ENCODE results near the gene GAB2. TPM values are rescaled to one million over a fixed set of nuclear protein-coding genes. Genes with fewer than 3 reads are reported as not detected.
A peak's percentile ranks its signal among the peaks of the same experiment; 100 is the strongest.

The GAB2 gene
- total and polyA plus RNA-seq, 8 donors: 18.8 to 59.6 (median 19.7) TPM

GRCh38 chr11:78217650-78218541 lies 199.7 kb downstream of the GAB2 start:
- Histone ChIP-seq H3K9me3 (no peaks in the 10 kb centered on the region), H3K36me3 (peaks cover 5 to 100% of the 10 kb centered on the region in 2 donors), H3K4me3 (no peak overlapping the region), H3K27ac (no peak overlapping the region), H3K27me3 (no peaks in the 10 kb centered on the region), H3K4me1 (peaks cover 0 to 2% of the 10 kb centered on the region in 2 donors)
- ATAC-seq: no peak
- no peak for TF ChIP-seq CTCF (IDR thresholded peaks at IDR 0.05)
- intact Hi-C loops (cut with DNase I): no loop called here
- no peak for DNase-seq

GRCh38 chr11:78216571-78217287 lies 200.9 kb downstream of the GAB2 start:
- peaks cover 0 to 5% of the 10 kb centered on the region in 2 donors for H3K4me1 ChIP-seq
- no peak overlapping the region for H3K4me3 ChIP-seq
- no peak for TF ChIP-seq CTCF (IDR thresholded peaks at IDR 0.05)
- peaks cover 5 to 90% of the 10 kb centered on the region in 2 donors for H3K36me3 ChIP-seq
- no peak for ATAC-seq
- peak overlapping the region in 1 of 2 donors; percentile 11 for H3K27ac ChIP-seq
- no peaks in the 10 kb centered on the region for H3K9me3 ChIP-seq
- H3K27me3 ChIP-seq: no peaks in the 10 kb centered on the region
- DNase-seq: no peak
- intact Hi-C loops (cut with DNase I): no loop called here

GRCh38 chr11:78216021-78216420 lies 201.6 kb downstream of the GAB2 start:
- no peaks in the 10 kb centered on the region for H3K27me3 ChIP-seq
- H3K4me3 ChIP-seq: no peak overlapping the region
- peaks cover 5 to 83% of the 10 kb centered on the region in 2 donors for H3K36me3 ChIP-seq
- no peaks in the 10 kb centered on the region for H3K9me3 ChIP-seq
- no peak for TF ChIP-seq CTCF (IDR thresholded peaks at IDR 0.05)
- peaks cover 0 to 5% of the 10 kb centered on the region in 2 donors for H3K4me1 ChIP-seq
- ATAC-seq (no peak), DNase-seq (no peak)
- H3K27ac ChIP-seq: no peak overlapping the region
- intact Hi-C loops (cut with DNase I): no loop called here

GRCh38 chr11:78214331-78215194 lies 203.1 kb downstream of the GAB2 start:
- Histone ChIP-seq H3K4me3 (no peak overlapping the region), H3K9me3 (no peaks in the 10 kb centered on the region), H3K4me1 (peaks cover 0 to 5% of the 10 kb centered on the region in 2 donors), H3K36me3 (peaks cover 0 to 80% of the 10 kb centered on the region in 2 donors), H3K27ac (no peak overlapping the region), H3K27me3 (no peaks in the 10 kb centered on the region)
- no peak for DNase-seq
- no peak for ATAC-seq
- intact Hi-C loops (cut with DNase I): no loop called here
- TF ChIP-seq CTCF (IDR thresholded peaks at IDR 0.05): no peak

All from left lung (tissue), 10 donors.